ENCODE measurements around the gene JARID2. TPM values are rescaled to one million over a fixed set of nuclear protein-coding genes. Genes with fewer than 3 reads are reported as not detected.

The JARID2 gene
- total RNA-seq, 4 donors from 2014 or later: 10.8 to 31.6 (median 14.3) TPM

- DNase-seq (ENCODE audit: low spot score): no peak
- TF ChIP-seq CTCF (IDR thresholded peaks at IDR 0.05): no peak
Observed at GRCh38 chr6:15218401-15218800, 27.5 kb upstream of the JARID2 start.

GRCh38 chr6:15220062-15220461 lies 25.8 kb upstream of the JARID2 start:
- DNase-seq (ENCODE audit: low spot score): no peak
- no peak for ATAC-seq (ENCODE audit: low FRiP score)
- TF ChIP-seq CTCF (IDR thresholded peaks at IDR 0.05): no peak

More at GRCh38 chr6:15218401-15218800, 27.5 kb upstream of the JARID2 start:
- ATAC-seq (ENCODE audit: low FRiP score): no peak

GRCh38 chr6:15227827-15228318 lies 18.0 kb upstream of the JARID2 start:
- TF ChIP-seq CTCF (IDR thresholded peaks at IDR 0.05): no peak
- DNase-seq (ENCODE audit: low spot score): no peak
- ATAC-seq (ENCODE audit: low FRiP score): no peak

- ATAC-seq (ENCODE audit: low FRiP score) (no peak), DNase-seq (ENCODE audit: low spot score) (no peak)
- no peak for TF ChIP-seq CTCF (IDR thresholded peaks at IDR 0.05)
Observed at GRCh38 chr6:15230827-15231226, 15.0 kb upstream of the JARID2 start.

GRCh38 chr6:15232836-15233510 lies 12.9 kb upstream of the JARID2 start:
- DNase-seq (ENCODE audit: low spot score) (no peak), ATAC-seq (ENCODE audit: low FRiP score) (no peak)
- no peak for TF ChIP-seq CTCF (IDR thresholded peaks at IDR 0.05)

- ATAC-seq (ENCODE audit: low FRiP score): no peak
- no peak for TF ChIP-seq CTCF (IDR thresholded peaks at IDR 0.05)
- no peak for DNase-seq (ENCODE audit: low spot score)
Observed at GRCh38 chr6:15234068-15234758, 11.7 kb upstream of the JARID2 start.
